Right lobe of liver (tissue), 6 donors: Measurements from ENCODE around the gene IL20RA. TPM values are rescaled to one million over a fixed set of nuclear protein-coding genes. Genes with fewer than 3 reads are reported as not detected.

Experiments
- ATAC-seq, 4 donors: fragments of 200-7000 bp; cut with Tn5 transposase; one replicate each; pipeline ENCODE4 v1.9.1; 2020; ENCODE audit warnings: mild to moderate bottlenecking in 4 of 4, moderate library complexity in 4 of 4
- DNase-seq, 3 donors: peaks; one replicate each; pipeline ENCODE4 v3.0.0-alpha.2; 2020
- H3K27ac ChIP-seq, 3 donors: fragments of 200-600 bp; one replicate each; pipeline ENCODE4 v1.8.0; 2022
- H3K27me3 ChIP-seq, 2 donors: fragments of 200-600 bp; one replicate each; pipeline ENCODE4 v1.8.0; 2022
- H3K36me3 ChIP-seq, 4 donors: fragments of 200-600 bp; sonication (generic) in 1 of 4; one replicate each; pipeline versions ENCODE4 v1.5.1 to v1.8.0; 2017 to 2022; ENCODE audit warnings: control low read depth in 1 of 4
- H3K4me1 ChIP-seq, 4 donors: fragments of 200-600 bp; sonication (generic) in 1 of 4; one replicate each; pipeline versions ENCODE4 v1.5.1 to v1.8.0; 2017 to 2022; ENCODE audit warnings: control low read depth in 1 of 4
- H3K4me3 ChIP-seq, 3 donors: fragments of 200-600 bp; one replicate each; pipeline ENCODE4 v1.8.0; 2022
- H3K9me3 ChIP-seq, 4 donors: fragments of 200-600 bp; sonication (generic) in 1 of 4; one replicate each; pipeline versions ENCODE4 v1.5.1 to v1.8.0; 2017 to 2022; ENCODE audit warnings: control low read depth in 1 of 4
- POLR2A ChIP-seq: fragments of 450-650 bp; IDR thresholded peaks from one replicate; pipeline ENCODE4 v1.6.1; 2017; ENCODE audit warnings: antibody characterized with exemption, mild to moderate bottlenecking
- WGBS: methylation state at CpG from one replicate; pipeline ENCODE4 v1.1.6; 2018; ENCODE audit warnings: low coverage, low lambda C conversion rate; ENCODE audit not compliant: insufficient coverage; ENCODE audit errors: missing lambda C conversion rate; 5-methylcytosine and 5-hydroxymethylcytosine counted together
- intact Hi-C, 2 donors: fragments of 100-400 bp; cut with DNase I; formaldehyde crosslinking; loops; one replicate each; pipeline versions ENCODE4 v1.11.2 to v1.14.1; 2022
- total RNA-seq, 6 experiments: library from RNA; depleted of rRNA in 2 of 6; stranded (reverse); fragments of >200 nt in 2 of 6; fragmentation: NEBNext Ultra II Directional in 3 of 6; extraction: Animal tissue kit (Norgen Biotek cat#: 25700) in 3 of 6; gene quantifications; one replicate each; pipeline versions ENCODE4 v1.1.0 to v1.2.4, GENCODE V29; 2016 to 2023
- TF ChIP-seq, protein P1 (sequence below), 4 donors: fragments of 200-600 bp in 3 of 4; fragments of 450-650 bp in 1 of 4; IDR thresholded peaks; one replicate each; pipeline versions ENCODE4 v1.5.1 to v1.8.0; 2016 to 2022; ENCODE audit warnings: antibody characterized with exemption in 4 of 4, mild to moderate bottlenecking in 2 of 4
- donor health status: DM: no; HTN: yes; CAD: no.
- donor health status: DM: no; HTN: no; CAD: no.
- donor health status: DM: no; HTN: no; CAD: no.
- donor health status: DM: no; HTN: yes; CAD: no.
- donor health status: DM: no; HTN: yes; CAD: no.

The IL20RA gene
- total RNA-seq, 6 experiments from 2014 or later = 0.06 to 0.70 (median 0.12) TPM

DNA sequence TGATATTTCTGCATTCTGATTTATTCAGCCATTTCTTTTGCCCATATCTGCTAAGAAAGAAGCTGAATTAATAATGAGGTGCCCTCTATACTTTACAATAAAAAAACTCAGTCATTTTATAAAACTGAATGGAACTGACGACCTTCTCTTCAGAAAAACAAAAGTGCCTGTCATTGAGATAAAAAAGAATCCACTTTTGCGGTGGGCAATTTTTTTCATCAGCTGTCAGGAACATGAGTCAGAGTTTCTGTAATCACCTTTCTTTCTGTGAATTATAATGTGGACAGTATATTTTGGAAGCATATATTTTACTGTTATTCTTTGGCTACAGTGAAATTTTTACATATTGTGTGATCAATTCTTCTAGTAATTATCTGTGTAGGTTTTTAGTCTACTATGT is 33.4 kb downstream of the IL20RA start:
- Histone ChIP-seq H3K9me3 (no peaks in the 10 kb centered on the region), H3K4me3 (no peak overlapping the region), H3K27ac (no peak overlapping the region), H3K36me3 (no peaks in the 10 kb centered on the region), H3K4me1 (no peaks in the 10 kb centered on the region), H3K27me3 (peaks cover 0 to 21% of the 10 kb centered on the region in 2 donors)
- TF ChIP-seq POLR2A = no peak
- TF ChIP-seq, protein P1, sequence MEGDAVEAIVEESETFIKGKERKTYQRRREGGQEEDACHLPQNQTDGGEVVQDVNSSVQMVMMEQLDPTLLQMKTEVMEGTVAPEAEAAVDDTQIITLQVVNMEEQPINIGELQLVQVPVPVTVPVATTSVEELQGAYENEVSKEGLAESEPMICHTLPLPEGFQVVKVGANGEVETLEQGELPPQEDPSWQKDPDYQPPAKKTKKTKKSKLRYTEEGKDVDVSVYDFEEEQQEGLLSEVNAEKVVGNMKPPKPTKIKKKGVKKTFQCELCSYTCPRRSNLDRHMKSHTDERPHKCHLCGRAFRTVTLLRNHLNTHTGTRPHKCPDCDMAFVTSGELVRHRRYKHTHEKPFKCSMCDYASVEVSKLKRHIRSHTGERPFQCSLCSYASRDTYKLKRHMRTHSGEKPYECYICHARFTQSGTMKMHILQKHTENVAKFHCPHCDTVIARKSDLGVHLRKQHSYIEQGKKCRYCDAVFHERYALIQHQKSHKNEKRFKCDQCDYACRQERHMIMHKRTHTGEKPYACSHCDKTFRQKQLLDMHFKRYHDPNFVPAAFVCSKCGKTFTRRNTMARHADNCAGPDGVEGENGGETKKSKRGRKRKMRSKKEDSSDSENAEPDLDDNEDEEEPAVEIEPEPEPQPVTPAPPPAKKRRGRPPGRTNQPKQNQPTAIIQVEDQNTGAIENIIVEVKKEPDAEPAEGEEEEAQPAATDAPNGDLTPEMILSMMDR (IDR thresholded peaks at IDR 0.05) = no peak
- WGBS = 54% methylated on average over 2 of the region's 2 CpGs
- intact Hi-C loops = no loop called here
- ATAC-seq (no peak), DNase-seq (no peak)

GRCh38 chr6:137010128-137010718 is 34.5 kb downstream of the IL20RA start:
- TF ChIP-seq POLR2A = no peak
- TF ChIP-seq, protein P1 (IDR thresholded peaks at IDR 0.05) = no peak
- H3K27ac ChIP-seq = no peak overlapping the region
- H3K27me3 ChIP-seq = peaks cover 0 to 20% of the 10 kb centered on the region in 2 donors
- H3K36me3 ChIP-seq = no peaks in the 10 kb centered on the region
- DNase-seq (no peak), ATAC-seq (no peak)
- H3K9me3 ChIP-seq = no peaks in the 10 kb centered on the region
- no peak overlapping the region for H3K4me3 ChIP-seq
- intact Hi-C loops = no loop called here
- no peaks in the 10 kb centered on the region for H3K4me1 ChIP-seq
- WGBS = 75% methylated on average over 4 of the region's 4 CpGs

DNA sequence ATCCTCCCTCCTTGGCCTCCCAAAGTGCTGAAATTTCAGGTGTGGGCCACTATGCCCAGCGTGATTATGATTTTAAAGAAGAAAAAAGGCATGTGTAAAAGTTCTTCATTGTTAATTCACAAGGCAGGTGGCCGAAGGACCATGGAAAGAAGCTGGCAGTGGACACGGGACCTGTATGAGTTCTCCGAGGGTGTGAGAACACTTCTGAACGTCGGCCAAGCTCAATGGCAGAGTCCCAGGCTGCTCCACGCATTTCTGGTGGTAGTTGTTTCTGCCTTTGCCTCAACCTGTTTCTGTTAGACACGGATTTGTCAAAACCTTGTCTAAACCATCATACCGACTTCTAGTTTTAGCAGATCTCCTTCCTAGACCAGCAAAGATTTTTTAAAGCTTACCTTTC is 36.6 kb downstream of the IL20RA start:
- Histone ChIP-seq H3K9me3 (no peaks in the 10 kb centered on the region), H3K4me1 (no peaks in the 10 kb centered on the region), H3K36me3 (no peaks in the 10 kb centered on the region), H3K4me3 (no peak overlapping the region), H3K27me3 (peaks cover 0 to 8% of the 10 kb centered on the region in 2 donors), H3K27ac (no peak overlapping the region)
- intact Hi-C loops = no loop called here
- 61% methylated on average over 8 of the region's 9 CpGs for WGBS
- no peak for DNase-seq
- ATAC-seq = no peak
- TF ChIP-seq POLR2A = no peak
- TF ChIP-seq, protein P1 (IDR thresholded peaks at IDR 0.05) = no peak

- no peak for DNase-seq
- WGBS = 82% methylated on average over 5 of the region's 9 CpGs
- Histone ChIP-seq H3K4me1 (no peaks in the 10 kb centered on the region), H3K9me3 (no peaks in the 10 kb centered on the region), H3K27ac (no peak overlapping the region), H3K36me3 (no peaks in the 10 kb centered on the region), H3K27me3 (no peaks in the 10 kb centered on the region), H3K4me3 (no peak overlapping the region)
- no peak for TF ChIP-seq POLR2A
- TF ChIP-seq, protein P1 (IDR thresholded peaks at IDR 0.05) = no peak
- ATAC-seq = no peak
- intact Hi-C loops = no loop called here
Measured at GRCh38 chr6:137006056-137006455, 38.7 kb downstream of the IL20RA start.

DNA sequence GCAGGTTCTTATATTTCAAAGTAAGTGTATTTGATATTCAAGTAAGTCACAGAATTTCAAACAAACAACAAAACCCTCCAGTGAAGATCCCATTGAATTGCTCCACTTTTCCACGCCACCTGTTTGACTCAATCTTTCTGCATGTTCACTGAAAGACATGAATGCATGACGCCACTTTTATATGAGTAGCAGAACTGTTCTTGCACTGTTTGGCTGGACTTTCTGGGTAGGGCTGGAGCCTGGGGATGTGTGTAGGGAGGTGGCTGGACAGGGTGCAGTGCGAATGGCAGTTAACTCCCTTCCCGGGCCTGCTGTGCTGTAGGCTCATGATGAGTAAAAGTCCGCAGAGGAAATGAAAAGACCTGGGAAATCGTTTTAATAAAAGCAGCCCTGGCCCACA is 39.7 kb downstream of the IL20RA start:
- H3K27me3 ChIP-seq = no peaks in the 10 kb centered on the region
- no peak overlapping the region for H3K4me3 ChIP-seq
- DNase-seq (no peak), ATAC-seq (no peak)
- WGBS = 77% methylated on average over 6 of the region's 6 CpGs
- H3K4me1 ChIP-seq = no peaks in the 10 kb centered on the region
- no peaks in the 10 kb centered on the region for H3K36me3 ChIP-seq
- intact Hi-C loops = no loop called here
- TF ChIP-seq, protein P1 (IDR thresholded peaks at IDR 0.05) = no peak
- no peak for TF ChIP-seq POLR2A
- no peak overlapping the region for H3K27ac ChIP-seq
- H3K9me3 ChIP-seq = no peaks in the 10 kb centered on the region
